Body of pancreas (tissue), 4 donors: ENCODE data around the gene WDR64. TPM values are rescaled to one million over a fixed set of nuclear protein-coding genes. Genes with fewer than 3 reads are reported as not detected.

Source experiments
- ATAC-seq: fragments of 150-250 bp; one replicate; pipeline ENCODE4 v1.9.1; 2016
- DNase-seq, 4 donors: peaks; one replicate each; pipeline ENCODE4 v3.0.0-alpha.2; 2019
- H3K27ac ChIP-seq, 4 donors: fragments of 200-600 bp; sonication (generic); 1 replicate in 3 of 4; 2 replicates in 1 of 4; pipeline versions ENCODE4 v1.5.1 to v1.6.1; 2016 to 2019; ENCODE audit warnings: mild to moderate bottlenecking in 1 of 4, mixed read lengths in 1 of 4, moderate library complexity in 1 of 4
- H3K27me3 ChIP-seq, 2 donors: fragments of 200-600 bp; sonication (generic); one replicate each; pipeline ENCODE4 v1.6.0; 2016; ENCODE audit warnings: mild to moderate bottlenecking in 1 of 2
- H3K36me3 ChIP-seq, 2 donors: fragments of 200-600 bp; sonication (generic); replicated peaks in 1 of 2; 2 replicates each; pipeline ENCODE4 v1.5.1; 2016; ENCODE audit warnings: low read depth in 2 of 2; ENCODE audit not compliant: insufficient read depth in 1 of 2
- H3K4me1 ChIP-seq: fragments of 200-600 bp; sonication (generic); one replicate; pipeline ENCODE4 v1.6.0; 2016
- H3K4me3 ChIP-seq, 2 donors: fragments of 200-600 bp; sonication (generic); 1 replicate in 1 of 2; 2 replicates in 1 of 2; pipeline ENCODE4 v1.5.1; 2016 to 2019
- H3K9me3 ChIP-seq, 3 donors: fragments of 200-600 bp; sonication (generic); 1 replicate in 2 of 3; 2 replicates in 1 of 3; pipeline ENCODE4 v1.5.1; 2016
- CTCF ChIP-seq, 7 experiments: fragments of 450-650 bp in 4 of 7; fragments of 200-600 bp in 3 of 7; sonication (generic) in 3 of 7; IDR thresholded peaks; one replicate each; pipeline ENCODE4 v1.5.1; 2016 to 2019; ENCODE audit warnings: antibody characterized with exemption in 7 of 7
- POLR2A ChIP-seq, 3 donors: fragments of 450-650 bp; IDR thresholded peaks; one replicate each; pipeline ENCODE4 v1.6.1; 2016; ENCODE audit warnings: antibody characterized with exemption in 3 of 3, mild to moderate bottlenecking in 2 of 3
- WGBS, 2 donors: methylation state at CpG; one replicate each; pipeline ENCODE4 v1.1.5; 2017; 5-methylcytosine and 5-hydroxymethylcytosine counted together
- intact Hi-C: fragments of 100-400 bp; cut with DNase I; formaldehyde crosslinking; loops from one replicate; pipeline ENCODE4 v1.15.1; 2023
- total RNA-seq, 2 donors: library from RNA; depleted of rRNA; stranded (reverse); fragments of >200 nt; gene quantifications; one replicate each; pipeline ENCODE4 v1.1.0, GENCODE V29; 2016

WDR64 gene
- total RNA-seq, 2 donors from 2014 or later = not detected

DNA sequence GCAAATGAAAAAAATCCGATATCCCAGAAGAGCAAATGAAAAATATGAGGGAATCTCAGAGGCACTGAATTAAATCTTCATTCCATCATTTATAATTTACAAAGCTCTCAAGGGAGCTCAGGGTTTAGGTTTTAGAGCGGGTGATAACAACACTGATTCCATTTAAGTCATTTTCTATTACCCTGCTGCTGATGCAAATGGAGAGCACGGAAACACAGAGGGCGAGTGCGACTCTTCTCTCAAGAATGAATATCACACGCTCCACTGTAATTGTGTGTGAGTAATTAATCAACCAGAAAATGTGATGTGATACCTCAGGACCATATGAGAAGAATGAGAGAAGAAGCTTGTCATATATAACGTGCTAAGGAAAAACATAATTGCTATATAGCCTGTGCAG is 34.7 kb upstream of the WDR64 start:
- DNase-seq (no peak), ATAC-seq (no peak)
- Histone ChIP-seq H3K4me1 (peaks cover 16% of the 10 kb centered on the region), H3K4me3 (no peak overlapping the region), H3K9me3 (no peaks in the 10 kb centered on the region), H3K36me3 (no peaks in the 10 kb centered on the region), H3K27ac (no peak overlapping the region), H3K27me3 (no peaks in the 10 kb centered on the region)
- 80 to 85% methylated on average over 7 of the region's 7 CpGs for WGBS, 2 donors
- intact Hi-C loops = no loop called here
- TF ChIP-seq CTCF (IDR thresholded peaks at IDR 0.05) = no peak
- no peak for TF ChIP-seq POLR2A (IDR thresholded peaks at IDR 0.05)

DNA sequence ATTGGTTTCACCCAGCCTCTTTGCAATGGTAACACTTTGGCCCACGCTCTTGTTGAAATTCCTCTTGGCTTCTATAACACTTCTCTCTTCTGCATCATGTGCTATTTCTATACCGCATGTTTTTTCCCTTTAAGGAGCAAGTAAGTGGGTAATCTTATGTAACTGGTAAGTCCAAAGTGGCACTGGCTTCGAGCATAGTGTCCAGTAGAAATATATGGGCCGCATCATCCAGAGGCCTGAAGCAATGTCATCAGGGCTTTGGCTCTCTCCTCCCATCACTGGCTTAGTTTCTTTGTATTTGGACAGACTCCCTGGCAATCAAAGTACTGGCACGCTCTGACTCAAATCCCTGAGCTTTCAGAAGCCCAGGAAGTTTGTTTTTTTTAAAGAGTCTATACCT is 29.4 kb upstream of the WDR64 start:
- Histone ChIP-seq H3K9me3 (no peaks in the 10 kb centered on the region), H3K4me1 (no peaks in the 10 kb centered on the region), H3K4me3 (no peak overlapping the region), H3K27ac (no peak overlapping the region), H3K27me3 (no peaks in the 10 kb centered on the region), H3K36me3 (no peaks in the 10 kb centered on the region)
- intact Hi-C loops = no loop called here
- ATAC-seq (no peak), DNase-seq (no peak)
- TF ChIP-seq POLR2A (IDR thresholded peaks at IDR 0.05) = no peak
- TF ChIP-seq CTCF (IDR thresholded peaks at IDR 0.05) = no peak
- 89 to 90% methylated on average over 5 of the region's 5 CpGs for WGBS, 2 donors

- DNase-seq (no peak), ATAC-seq (no peak)
- Histone ChIP-seq H3K4me1 (no peaks in the 10 kb centered on the region), H3K36me3 (no peaks in the 10 kb centered on the region), H3K9me3 (no peaks in the 10 kb centered on the region), H3K27ac (no peak overlapping the region), H3K27me3 (no peaks in the 10 kb centered on the region), H3K4me3 (no peak overlapping the region)
- TF ChIP-seq POLR2A (IDR thresholded peaks at IDR 0.05) = no peak
- TF ChIP-seq CTCF (IDR thresholded peaks at IDR 0.05) = no peak
- WGBS, 2 donors = 83 to 84% methylated on average over 2 of the region's 2 CpGs
- intact Hi-C loops = no loop called here
Observed at GRCh38 chr1:241624935-241625334, 27.1 kb upstream of the WDR64 start.

GRCh38 chr1:241627453-241628259 is 24.4 kb upstream of the WDR64 start:
- WGBS, 2 donors = 43 to 50% methylated on average over 9 of the region's 9 CpGs
- H3K4me1 ChIP-seq = peaks cover 5% of the 10 kb centered on the region
- H3K4me3 ChIP-seq = no peak overlapping the region
- no peaks in the 10 kb centered on the region for H3K36me3 ChIP-seq
- intact Hi-C loops = no loop called here
- no peaks in the 10 kb centered on the region for H3K27me3 ChIP-seq
- no peaks in the 10 kb centered on the region for H3K9me3 ChIP-seq
- TF ChIP-seq POLR2A (IDR thresholded peaks at IDR 0.05) = no peak
- peak in 6 of 7 experiments; percentile 26 to 63 (median 54) for TF ChIP-seq CTCF (IDR thresholded peaks at IDR 0.05)
- no peak for ATAC-seq
- DNase-seq = peak in 2 of 4 donors; percentile 20 to 66
- H3K27ac ChIP-seq = peak overlapping the region in 1 of 4 donors; percentile 0

- H3K4me1 ChIP-seq = peaks cover 5% of the 10 kb centered on the region
- TF ChIP-seq POLR2A (IDR thresholded peaks at IDR 0.05) (no peak), CTCF (IDR thresholded peaks at IDR 0.05) (no peak)
- intact Hi-C loops = loop anchor here (10.0 kb wide), 1 partner anchor 95 kb away; the partner anchor contains the start of gene KMO
- ATAC-seq (no peak), DNase-seq (no peak)
- H3K36me3 ChIP-seq = no peaks in the 10 kb centered on the region
- H3K27me3 ChIP-seq = no peaks in the 10 kb centered on the region
- H3K9me3 ChIP-seq = no peaks in the 10 kb centered on the region
- H3K4me3 ChIP-seq = no peak overlapping the region
- H3K27ac ChIP-seq = no peak overlapping the region
Observed at GRCh38 chr1:241630005-241630404, 22.1 kb upstream of the WDR64 start.
